ENCODE measurements around the gene CDCA5. TPM values are rescaled to one million over a fixed set of nuclear protein-coding genes. Genes with fewer than 3 reads are reported as not detected.

The CDCA5 gene, protein sequence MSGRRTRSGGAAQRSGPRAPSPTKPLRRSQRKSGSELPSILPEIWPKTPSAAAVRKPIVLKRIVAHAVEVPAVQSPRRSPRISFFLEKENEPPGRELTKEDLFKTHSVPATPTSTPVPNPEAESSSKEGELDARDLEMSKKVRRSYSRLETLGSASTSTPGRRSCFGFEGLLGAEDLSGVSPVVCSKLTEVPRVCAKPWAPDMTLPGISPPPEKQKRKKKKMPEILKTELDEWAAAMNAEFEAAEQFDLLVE
- polyA plus RNA-seq (2013, experiment 1 of 2) = 31.7 TPM
- polyA plus RNA-seq (2013, experiment 2 of 2) = 31.8 TPM

DNA sequence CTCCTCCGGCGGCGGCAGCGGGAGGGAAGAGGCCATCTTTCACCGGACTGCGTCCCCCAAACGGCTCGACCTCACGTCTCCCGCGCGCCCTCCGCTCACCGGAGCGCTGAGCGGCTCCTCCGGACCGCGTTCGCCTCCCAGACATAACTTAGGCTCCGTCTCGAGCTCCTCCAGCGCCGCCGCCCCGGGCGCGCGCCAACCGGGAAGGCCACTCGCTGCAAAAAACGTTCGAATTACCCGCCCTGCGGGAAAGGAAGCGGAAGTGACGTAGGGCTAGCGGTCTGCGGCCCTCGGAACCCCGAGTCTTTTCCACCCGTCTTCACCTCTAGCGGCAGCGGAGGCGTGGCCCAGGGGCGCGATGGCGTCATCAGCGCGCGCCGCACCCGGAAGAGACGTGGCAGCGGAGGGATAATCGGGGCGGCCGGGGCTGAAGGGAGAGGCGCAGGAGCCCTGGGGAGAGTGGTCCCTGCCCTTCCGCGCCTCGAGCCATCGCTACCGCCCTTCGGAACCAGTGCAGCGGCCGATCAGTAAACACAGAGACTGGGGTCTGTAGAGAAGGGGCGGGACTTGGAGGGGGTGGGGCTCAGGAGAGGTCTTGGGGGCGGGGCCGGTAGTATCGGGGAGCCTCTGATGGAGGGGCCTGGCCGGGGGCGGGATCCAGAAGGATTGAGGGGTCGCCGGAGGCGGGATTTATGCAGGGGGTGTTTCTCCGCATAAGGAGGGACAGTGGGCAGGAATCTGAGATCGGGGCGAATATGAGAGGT is at the start of gene CDCA5, which contains the start of gene ZFPL1:
TSS of gene CDCA5 (minus strand) at position 207 of the 764 bp plus-strand sequence. CDS start at position 145, 62 bp downstream.
TSS of gene ZFPL1 (plus strand) at position 389 of the 764 bp plus-strand sequence. CDS start 477 bp downstream, outside the sequence.
- Histone ChIP-seq H3K14ac (ENCODE audit: low read length) (peak within 1 kb of the TSS; percentile 49), H3K4me2 (ENCODE audit: insufficient read depth, low read length, poor library complexity, severe bottlenecking) (peak within 1 kb of the TSS; percentile 72), H3K9me3 (replicated peaks in 1 of 2; ENCODE audit: control insufficient read depth in 2 of 2, insufficient read depth in 1 of 2, low read depth in 1 of 2, low read length in 2 of 2) (no peaks in the 10 kb centered on the region), H3K4me1 (ENCODE audit: control insufficient read depth in 2 of 2, insufficient read depth in 1 of 2, low read depth in 1 of 2, low read length in 2 of 2) (peaks cover 4 to 12% of the 10 kb centered on the region in 2 donors), H2BK5ac (ENCODE audit: low read length) (no peak within 1 kb of the TSS), H4K91ac (ENCODE audit: low read depth, low read length, poor library complexity) (no peak within 1 kb of the TSS), H2BK15ac (ENCODE audit: low read length) (no peak within 1 kb of the TSS), H3K27ac (replicated peaks; ENCODE audit: low read length) (peak within 1 kb of the TSS; percentile 90), H3K4ac (ENCODE audit: low read length) (peak within 1 kb of the TSS; percentile 69), H4K8ac (ENCODE audit: low read depth, low read length) (no peak within 1 kb of the TSS), H3K27me3 (ENCODE audit: control insufficient read depth in 3 of 3, insufficient read depth in 3 of 3, low read depth in 1 of 3, low read length in 3 of 3) (no peaks in the 10 kb centered on the region), H3K79me1 (ENCODE audit: low read depth, low read length) (peaks cover 6% of the 10 kb centered on the region), H2AK5ac (ENCODE audit: low read depth, low read length) (peak within 1 kb of the TSS; percentile 30), H2AFZ (ENCODE audit: low read length) (peak within 1 kb of the TSS; percentile 91), H3K9ac (ENCODE audit: low read depth, low read length, poor library complexity) (peak within 1 kb of the TSS; percentile 96), H2BK12ac (ENCODE audit: low read length) (no peak within 1 kb of the TSS), H3K18ac (ENCODE audit: low read length) (peak within 1 kb of the TSS; percentile 84), H3K4me3 (ENCODE audit: low read length in 2 of 2) (peak within 1 kb of the TSS; percentile 90 to 93), H2BK120ac (ENCODE audit: low read depth, low read length) (no peak within 1 kb of the TSS), H3K36me3 (replicated peaks in 1 of 2; ENCODE audit: control insufficient read depth in 2 of 2, insufficient read depth in 2 of 2, low read length in 2 of 2) (peaks cover 43 to 78% of the 10 kb centered on the region in 2 donors), H3K23ac (ENCODE audit: low read depth, low read length, poor library complexity) (no peak within 1 kb of the TSS)
- DNase-seq (ENCODE audit: low spot score) = peak; percentile 98
- WGBS, 2 donors (ENCODE audit: extremely low coverage in 2 of 2, insufficient read length in 2 of 2, insufficient replicate concordance in 1 of 2) = no CpG with 5 or more reads among the region's 79 CpGs

DNA sequence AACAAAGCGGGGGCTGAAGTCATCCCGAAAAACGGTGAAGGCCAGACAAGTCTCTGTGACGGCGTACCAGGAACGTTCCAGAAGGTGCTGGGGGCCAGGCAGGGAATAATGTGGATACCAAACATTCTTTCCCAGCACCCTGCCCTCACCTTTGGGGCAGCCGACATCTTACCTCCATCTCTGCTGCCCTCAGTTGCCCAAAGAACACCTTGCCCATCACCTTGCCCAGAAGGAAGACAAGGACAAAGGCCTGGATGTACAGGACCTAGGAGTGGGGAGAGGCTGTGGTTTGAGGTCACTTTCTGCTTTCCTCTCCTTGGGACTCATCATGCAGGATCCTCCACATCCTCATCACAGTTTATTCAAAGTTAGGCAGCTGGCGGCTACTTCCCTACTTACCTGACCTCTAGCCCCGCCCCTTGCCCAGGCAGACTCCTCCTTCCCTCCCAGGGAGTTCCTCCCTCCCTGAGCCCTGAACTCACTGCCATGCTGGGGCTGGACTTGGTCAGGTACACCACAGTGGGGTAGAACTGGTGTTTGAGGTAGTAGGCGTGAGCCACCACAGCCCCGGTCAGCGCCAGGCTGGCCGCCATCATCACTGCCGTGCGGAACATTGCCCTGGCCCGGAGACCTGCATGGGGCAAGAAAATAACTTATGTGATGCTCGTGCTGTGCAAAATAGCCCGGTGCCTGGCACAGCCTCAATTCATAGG is 49.3 kb upstream of the CDCA5 start:
- Histone ChIP-seq H3K9me3 (replicated peaks in 1 of 2; ENCODE audit: control insufficient read depth in 2 of 2, insufficient read depth in 1 of 2, low read depth in 1 of 2, low read length in 2 of 2) (no peaks in the 10 kb centered on the region), H3K4me2 (ENCODE audit: insufficient read depth, low read length, poor library complexity, severe bottlenecking) (peak overlapping the region; percentile 95), H3K27ac (replicated peaks; ENCODE audit: low read length) (no peak overlapping the region), H2BK12ac (ENCODE audit: low read length) (no peak overlapping the region), H3K27me3 (ENCODE audit: control insufficient read depth in 3 of 3, insufficient read depth in 3 of 3, low read depth in 1 of 3, low read length in 3 of 3) (no peaks in the 10 kb centered on the region), H2BK120ac (ENCODE audit: low read depth, low read length) (no peak overlapping the region), H3K4me1 (ENCODE audit: control insufficient read depth in 2 of 2, insufficient read depth in 1 of 2, low read depth in 1 of 2, low read length in 2 of 2) (peaks cover 9 to 13% of the 10 kb centered on the region in 2 donors), H2BK5ac (ENCODE audit: low read length) (no peak overlapping the region), H3K9ac (ENCODE audit: low read depth, low read length, poor library complexity) (peak overlapping the region; percentile 89), H3K4ac (ENCODE audit: low read length) (no peak overlapping the region), H2AK5ac (ENCODE audit: low read depth, low read length) (no peak overlapping the region), H3K4me3 (ENCODE audit: low read length in 2 of 2) (peak overlapping the region; percentile 27 to 79), H3K36me3 (replicated peaks in 1 of 2; ENCODE audit: control insufficient read depth in 2 of 2, insufficient read depth in 2 of 2, low read length in 2 of 2) (peaks cover 43 to 46% of the 10 kb centered on the region in 2 donors), H3K18ac (ENCODE audit: low read length) (no peak overlapping the region), H2AFZ (ENCODE audit: low read length) (no peak overlapping the region), H2BK15ac (ENCODE audit: low read length) (peak overlapping the region; percentile 27), H3K79me1 (ENCODE audit: low read depth, low read length) (peaks cover 18% of the 10 kb centered on the region), H4K8ac (ENCODE audit: low read depth, low read length) (no peak overlapping the region), H4K91ac (ENCODE audit: low read depth, low read length, poor library complexity) (no peak overlapping the region), H3K23ac (ENCODE audit: low read depth, low read length, poor library complexity) (peak overlapping the region; percentile 83), H3K14ac (ENCODE audit: low read length) (no peak overlapping the region)
- WGBS, 2 donors (ENCODE audit: extremely low coverage in 2 of 2, insufficient read length in 2 of 2, insufficient replicate concordance in 1 of 2) = no CpG with 5 or more reads among the region's 18 CpGs
- DNase-seq (ENCODE audit: low spot score) = no peak

DNA sequence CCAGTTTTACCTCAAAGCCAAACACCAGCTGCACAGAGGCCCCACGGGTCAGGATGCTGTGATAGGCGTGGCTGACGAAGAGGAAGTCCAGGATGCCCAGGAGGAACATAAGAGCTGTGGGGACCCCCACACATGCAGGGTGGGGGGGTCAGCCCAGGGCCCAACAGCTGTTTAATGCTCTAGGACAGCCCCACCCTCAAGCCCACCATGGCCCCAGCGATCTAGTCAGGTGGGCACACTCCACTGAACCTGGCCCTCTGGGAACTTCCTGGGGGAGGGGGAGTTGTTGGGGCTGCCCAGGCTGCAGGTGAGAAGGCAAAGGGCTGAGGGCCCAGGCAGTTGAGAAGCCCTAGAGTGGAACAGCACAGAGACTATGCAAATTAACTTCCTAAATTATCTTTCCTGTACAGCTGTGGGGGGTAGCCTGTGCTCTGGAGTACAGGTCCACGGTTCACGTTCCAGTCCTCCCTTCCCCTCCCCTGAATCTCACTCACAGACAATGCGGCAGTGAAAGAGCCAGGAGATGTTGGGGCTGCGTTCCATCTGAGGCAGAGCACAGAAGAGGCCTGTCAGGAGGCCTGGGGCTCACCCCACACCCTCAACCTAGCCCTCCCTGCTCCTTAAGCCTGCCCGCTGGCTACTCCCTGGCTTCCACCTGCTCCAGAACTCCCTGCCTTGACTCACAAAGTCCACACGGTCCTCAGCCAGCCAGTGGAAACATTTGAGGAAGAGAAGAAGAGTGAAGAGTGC is 48.6 kb upstream of the CDCA5 start:
- Histone ChIP-seq H3K4me3 (ENCODE audit: low read length in 2 of 2) (peak overlapping the region in 1 of 2 donors; percentile 79), H3K18ac (ENCODE audit: low read length) (no peak overlapping the region), H2AK5ac (ENCODE audit: low read depth, low read length) (no peak overlapping the region), H3K27me3 (ENCODE audit: control insufficient read depth in 3 of 3, insufficient read depth in 3 of 3, low read depth in 1 of 3, low read length in 3 of 3) (no peaks in the 10 kb centered on the region), H3K36me3 (replicated peaks in 1 of 2; ENCODE audit: control insufficient read depth in 2 of 2, insufficient read depth in 2 of 2, low read length in 2 of 2) (peaks cover 49 to 53% of the 10 kb centered on the region in 2 donors), H2AFZ (ENCODE audit: low read length) (no peak overlapping the region), H3K27ac (replicated peaks; ENCODE audit: low read length) (no peak overlapping the region), H3K4me1 (ENCODE audit: control insufficient read depth in 2 of 2, insufficient read depth in 1 of 2, low read depth in 1 of 2, low read length in 2 of 2) (peaks cover 9 to 13% of the 10 kb centered on the region in 2 donors), H3K4ac (ENCODE audit: low read length) (no peak overlapping the region), H3K79me1 (ENCODE audit: low read depth, low read length) (peaks cover 18% of the 10 kb centered on the region), H2BK120ac (ENCODE audit: low read depth, low read length) (no peak overlapping the region), H3K4me2 (ENCODE audit: insufficient read depth, low read length, poor library complexity, severe bottlenecking) (no peak overlapping the region), H3K14ac (ENCODE audit: low read length) (no peak overlapping the region), H2BK15ac (ENCODE audit: low read length) (no peak overlapping the region), H4K91ac (ENCODE audit: low read depth, low read length, poor library complexity) (no peak overlapping the region), H3K9me3 (replicated peaks in 1 of 2; ENCODE audit: control insufficient read depth in 2 of 2, insufficient read depth in 1 of 2, low read depth in 1 of 2, low read length in 2 of 2) (no peaks in the 10 kb centered on the region), H3K9ac (ENCODE audit: low read depth, low read length, poor library complexity) (peak overlapping the region; percentile 12), H2BK12ac (ENCODE audit: low read length) (no peak overlapping the region), H3K23ac (ENCODE audit: low read depth, low read length, poor library complexity) (peak overlapping the region; percentile 60), H4K8ac (ENCODE audit: low read depth, low read length) (no peak overlapping the region), H2BK5ac (ENCODE audit: low read length) (no peak overlapping the region)
- no peak for DNase-seq (ENCODE audit: low spot score)
- WGBS, 2 donors (ENCODE audit: extremely low coverage in 2 of 2, insufficient read length in 2 of 2, insufficient replicate concordance in 1 of 2) = no CpG with 5 or more reads among the region's 10 CpGs

All from neuronal stem cell (in vitro differentiated cells).